Neural cell (in vitro differentiated cells): ENCODE results near the gene PRXL2A. TPM values are rescaled to one million over a fixed set of nuclear protein-coding genes. Genes with fewer than 3 reads are reported as not detected.

Experiments
- H2AFZ ChIP-seq: fragments of 200-600, 300-800 bp; sonication (generic), shearing (Covaris generic); 2 replicates; pipeline ENCODE4 v1.6.0; 2014; ENCODE audit warnings: low read depth, mild to moderate bottlenecking, antibody characterized with exemption, low read length, moderate library complexity
- H3F3A ChIP-seq: fragments of 200-600 bp; shearing (Covaris generic); 2 replicates; pipeline ENCODE4 v1.6.1; 2016; ENCODE audit warnings: mild to moderate bottlenecking, moderate library complexity, mixed read lengths, antibody characterized with exemption, low read length; ENCODE audit not compliant: insufficient read depth, poor library complexity, severe bottlenecking
- H3K27ac ChIP-seq: fragments of 200-600, 300-800 bp; sonication (generic), shearing (Covaris generic); 2 replicates; pipeline ENCODE4 v1.5.1; 2014; ENCODE audit warnings: mild to moderate bottlenecking, low read length, moderate library complexity
- H3K27me3 ChIP-seq: fragments of 300-800, 200-600 bp; sonication (generic), shearing (Covaris generic); 2 replicates; pipeline ENCODE4 v1.6.0; 2014; ENCODE audit warnings: mild to moderate bottlenecking, low read depth, low read length, moderate library complexity; ENCODE audit not compliant: insufficient read depth
- H3K36me3 ChIP-seq: fragments of 300-800, 200-600 bp; sonication (generic), shearing (Covaris generic); 2 replicates; pipeline ENCODE4 v1.5.1; 2014; ENCODE audit warnings: mild to moderate bottlenecking, antibody characterized with exemption, low read length, moderate library complexity; ENCODE audit not compliant: insufficient read depth
- H3K4me2 ChIP-seq: fragments of 300-800, 200-600 bp; sonication (generic), shearing (Covaris generic); 2 replicates; pipeline ENCODE4 v1.6.0; 2014; ENCODE audit warnings: mild to moderate bottlenecking, low read length
- H3K4me3 ChIP-seq: fragments of 300-800, 200-600 bp; sonication (generic), shearing (Covaris generic); 2 replicates; pipeline ENCODE4 v1.5.1; 2014; ENCODE audit warnings: mild to moderate bottlenecking, low read length, moderate library complexity
- H3K79me2 ChIP-seq: fragments of 200-600 bp; shearing (Covaris generic); replicated peaks from 2 replicates; pipeline ENCODE4 v1.6.0; 2014; ENCODE audit warnings: mild to moderate bottlenecking, low read length, moderate library complexity; ENCODE audit not compliant: insufficient read depth
- H3K9ac ChIP-seq: fragments of 300-800, 200-600 bp; sonication (generic), shearing (Covaris generic); 2 replicates; pipeline ENCODE4 v1.6.1; 2016; ENCODE audit warnings: mild to moderate bottlenecking, low read length, mixed read lengths
- H3K9me2 ChIP-seq: fragments of 200-600 bp; shearing (Covaris generic); 2 replicates; pipeline ENCODE4 v1.6.1; 2016; ENCODE audit warnings: mild to moderate bottlenecking, low read length, mixed read lengths; ENCODE audit not compliant: insufficient read depth
- H3K9me3 ChIP-seq: fragments of 200-600, 300-800 bp; sonication (generic), shearing (Covaris generic); 2 replicates; pipeline ENCODE4 v1.6.1; 2016; ENCODE audit warnings: mild to moderate bottlenecking, mixed run types, low read length, moderate library complexity, mixed read lengths
- H4K20me1 ChIP-seq: fragments of 200-600 bp; shearing (Covaris generic); 2 replicates; pipeline ENCODE4 v1.6.1; 2016; ENCODE audit warnings: mild to moderate bottlenecking, mixed run types; ENCODE audit not compliant: insufficient read depth
- EP300 ChIP-seq: fragments of 450-650 bp; conservative IDR thresholded peaks from 2 replicates; pipeline ENCODE4 v1.6.1; 2014; ENCODE audit warnings: antibody characterized with exemption, mild to moderate bottlenecking, moderate library complexity; ENCODE audit not compliant: poor library complexity, severe bottlenecking
- EZH2 ChIP-seq: fragments of 200-600, 300-800 bp; shearing (Covaris generic), sonication (generic); IDR thresholded peaks from 2 replicates; pipeline ENCODE4 v1.6.1; 2014; ENCODE audit warnings: antibody characterized with exemption, low read length, borderline replicate concordance, mild to moderate bottlenecking; ENCODE audit not compliant: insufficient read depth, poor library complexity, severe bottlenecking
- MXI1 ChIP-seq: fragments of 450-650 bp; conservative IDR thresholded peaks from 2 replicates; pipeline ENCODE4 v1.6.1; 2014; ENCODE audit warnings: antibody characterized with exemption, mild to moderate bottlenecking; ENCODE audit not compliant: poor library complexity, severe bottlenecking
- POLR2AphosphoS5 ChIP-seq: IDR thresholded peaks from 2 replicates; pipeline ENCODE4 v1.6.1; 2012
- RAD21 ChIP-seq: fragments of 450-650 bp; conservative IDR thresholded peaks from 2 replicates; pipeline ENCODE4 v1.6.1; 2014; ENCODE audit warnings: antibody characterized with exemption, mild to moderate bottlenecking, moderate library complexity
- REST ChIP-seq: IDR thresholded peaks from 2 replicates; pipeline ENCODE4 v1.6.1; 2012; ENCODE audit warnings: borderline replicate concordance
- SMC3 ChIP-seq: fragments of 450-650 bp; conservative IDR thresholded peaks from 2 replicates; pipeline ENCODE4 v1.6.1; 2014; ENCODE audit warnings: antibody characterized with exemption, mild to moderate bottlenecking, moderate library complexity; ENCODE audit not compliant: poor library complexity
- TAF1 ChIP-seq: IDR thresholded peaks from 2 replicates; pipeline ENCODE4 v1.6.1; 2012; ENCODE audit warnings: low read depth
- polyA plus RNA-seq: library from polyadenylated mRNA; depleted of rRNA; stranded (reverse); fragments of >200 nt; gene quantifications from 2 replicates; pipeline ENCODE4 v1.2.3, GENCODE V29; 2014
- TF ChIP-seq, protein P1 (sequence below): fragments of 450-650 bp; IDR thresholded peaks from 2 replicates; pipeline ENCODE4 v1.5.1; 2014; ENCODE audit warnings: antibody characterized with exemption, mild to moderate bottlenecking, moderate library complexity; ENCODE audit not compliant: poor library complexity, severe bottlenecking

Gene PRXL2A
- polyA plus RNA-seq, 1 donor from 2014 or later, result 60.5 TPM

GRCh38 chr10:80411681-80412220 lies 3.4 kb downstream of the PRXL2A start:
- no peak overlapping the region for H3K9ac ChIP-seq
- H3K36me3 ChIP-seq, result no peaks in the 10 kb centered on the region
- no peak overlapping the region for H2AFZ ChIP-seq
- H3K9me3 ChIP-seq, result no peaks in the 10 kb centered on the region
- TF ChIP-seq REST (no peak), EP300 (no peak), TAF1 (no peak), SMC3 (no peak), POLR2AphosphoS5 (no peak), MXI1 (no peak), EZH2 (no peak), RAD21 (no peak)
- TF ChIP-seq, protein P1, sequence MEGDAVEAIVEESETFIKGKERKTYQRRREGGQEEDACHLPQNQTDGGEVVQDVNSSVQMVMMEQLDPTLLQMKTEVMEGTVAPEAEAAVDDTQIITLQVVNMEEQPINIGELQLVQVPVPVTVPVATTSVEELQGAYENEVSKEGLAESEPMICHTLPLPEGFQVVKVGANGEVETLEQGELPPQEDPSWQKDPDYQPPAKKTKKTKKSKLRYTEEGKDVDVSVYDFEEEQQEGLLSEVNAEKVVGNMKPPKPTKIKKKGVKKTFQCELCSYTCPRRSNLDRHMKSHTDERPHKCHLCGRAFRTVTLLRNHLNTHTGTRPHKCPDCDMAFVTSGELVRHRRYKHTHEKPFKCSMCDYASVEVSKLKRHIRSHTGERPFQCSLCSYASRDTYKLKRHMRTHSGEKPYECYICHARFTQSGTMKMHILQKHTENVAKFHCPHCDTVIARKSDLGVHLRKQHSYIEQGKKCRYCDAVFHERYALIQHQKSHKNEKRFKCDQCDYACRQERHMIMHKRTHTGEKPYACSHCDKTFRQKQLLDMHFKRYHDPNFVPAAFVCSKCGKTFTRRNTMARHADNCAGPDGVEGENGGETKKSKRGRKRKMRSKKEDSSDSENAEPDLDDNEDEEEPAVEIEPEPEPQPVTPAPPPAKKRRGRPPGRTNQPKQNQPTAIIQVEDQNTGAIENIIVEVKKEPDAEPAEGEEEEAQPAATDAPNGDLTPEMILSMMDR, result no peak
- no peaks in the 10 kb centered on the region for H3K27me3 ChIP-seq
- no peaks in the 10 kb centered on the region for H4K20me1 ChIP-seq
- H3K27ac ChIP-seq, result no peak overlapping the region
- no peak overlapping the region for H3K4me3 ChIP-seq
- H3K4me2 ChIP-seq, result no peak overlapping the region
- H3K79me2 ChIP-seq, result peaks cover 7% of the 10 kb centered on the region
- H3F3A ChIP-seq, result no peaks in the 10 kb centered on the region
- H3K9me2 ChIP-seq, result no peaks in the 10 kb centered on the region

DNA sequence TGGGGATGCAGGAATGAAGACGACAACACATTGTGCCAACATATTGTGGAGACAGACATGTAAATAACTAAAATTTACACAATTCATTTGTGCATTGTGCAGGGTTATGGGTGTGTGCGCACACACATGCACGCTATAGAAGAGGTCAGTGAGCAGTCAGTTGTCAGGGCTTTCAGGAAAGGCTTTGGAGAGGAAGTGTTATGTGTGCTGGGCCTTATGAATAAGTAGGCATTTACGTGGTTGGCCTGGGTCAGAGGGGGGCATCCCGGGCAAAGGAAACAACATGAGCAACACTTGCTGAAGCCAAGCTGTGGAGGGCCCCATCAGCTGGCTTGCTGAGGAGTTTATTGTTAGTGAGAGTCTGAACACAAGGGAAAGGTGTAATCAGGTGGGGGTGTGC lies 4.1 kb downstream of the PRXL2A start:
- H3K27ac ChIP-seq, result no peak overlapping the region
- peaks cover 7% of the 10 kb centered on the region for H3K79me2 ChIP-seq
- no peaks in the 10 kb centered on the region for H3F3A ChIP-seq
- TF ChIP-seq, protein P1, result no peak
- TF ChIP-seq RAD21 (no peak), EP300 (no peak), REST (no peak), POLR2AphosphoS5 (no peak), TAF1 (no peak), SMC3 (no peak), EZH2 (no peak), MXI1 (no peak)
- H3K27me3 ChIP-seq, result no peaks in the 10 kb centered on the region
- H3K36me3 ChIP-seq, result no peaks in the 10 kb centered on the region
- no peaks in the 10 kb centered on the region for H3K9me3 ChIP-seq
- no peak overlapping the region for H3K4me3 ChIP-seq
- H3K9ac ChIP-seq, result no peak overlapping the region
- no peak overlapping the region for H3K4me2 ChIP-seq
- no peaks in the 10 kb centered on the region for H4K20me1 ChIP-seq
- no peak overlapping the region for H2AFZ ChIP-seq
- no peaks in the 10 kb centered on the region for H3K9me2 ChIP-seq
